A549 (cell line): ENCODE results near the gene PTPRN2. TPM values are rescaled to one million over a fixed set of nuclear protein-coding genes. Genes with fewer than 3 reads are reported as not detected.

ENCODE experiments used
- ATAC-seq, 2 experiments: fragments of 200-7000 bp in 1 of 2; fragments of >200 bp in 1 of 2; cut with Nextera tagmentation in 1 of 2; cut with Tn5 transposase in 1 of 2; 3 replicates each; pipeline versions ENCODE4 v1.8.0 to v1.9.1; 2018 to 2020; ENCODE audit warnings: mild to moderate bottlenecking in 1 of 2, moderate library complexity in 1 of 2
- CTCF ChIA-PET: fragments of 300-600 bp; sonication (Branson Sonifier 250); formaldehyde crosslinking; extraction: SDS; loops from one replicate; lab custom pipeline; 2021; ENCODE audit warnings: antibody characterized with exemption, inconsistent platforms; lab: Yijun Ruan, JAX
- POLR2A ChIA-PET: fragments of 350-600 bp; formaldehyde crosslinking; extraction: SDS; loops from one replicate; lab custom pipeline; 2021; ENCODE audit warnings: antibody characterized with exemption, inconsistent platforms; lab: Yijun Ruan, JAX
- DNase-seq, 2 experiments: peaks; one replicate each; pipeline versions ENCODE4 v3.0.0 to v3.0.0-alpha.2; 2011 to 2016; ENCODE audit warnings: low read depth in 1 of 2, low spot score in 1 of 2
- FAIRE-seq: peaks from 2 replicates; lab custom pipeline; 2011; peaks lifted over from hg19 to GRCh38; lab: Jason Lieb, UNC
- H3K27ac ChIP-seq, 2 experiments: fragments of >200 bp; sonication (Bioruptor Twin); formaldehyde crosslinking; 3 replicates each; pipeline ENCODE4 v1.5.1; 2016 to 2017
- H3K4me1 ChIP-seq: fragments of >200 bp; sonication (Bioruptor Twin); formaldehyde crosslinking; 3 replicates; pipeline ENCODE4 v1.6.1; 2016
- H3K4me2 ChIP-seq: fragments of >200 bp; sonication (Bioruptor Twin); formaldehyde crosslinking; 3 replicates; pipeline ENCODE4 v1.6.1; 2016
- H3K4me3 ChIP-seq: fragments of >200 bp; sonication (Bioruptor Twin); formaldehyde crosslinking; 3 replicates; pipeline ENCODE4 v1.5.1; 2016
- H3K9me3 ChIP-seq: fragments of >200 bp; sonication (Bioruptor Twin); formaldehyde crosslinking; 3 replicates; pipeline ENCODE4 v1.6.1; 2016
- BHLHE40 ChIP-seq: IDR thresholded peaks from 2 replicates; pipeline ENCODE4 v1.6.1; 2012; ENCODE audit warnings: low read depth, low read length, inconsistent platforms
- CBX2 ChIP-seq: fragments of 200-600 bp; sonication (generic); IDR thresholded peaks from 2 replicates; pipeline ENCODE4 v1.6.1; 2016; ENCODE audit warnings: low read depth, mild to moderate bottlenecking, borderline replicate concordance
- CEBPB ChIP-seq, 2 experiments: fragments of >200 bp in 1 of 2; sonication (Bioruptor Twin) in 1 of 2; formaldehyde crosslinking in 1 of 2; IDR thresholded peaks; 2 replicates each; pipeline ENCODE4 v1.6.1; 2012 to 2016
- ESRRA ChIP-seq: fragments of 150-350 bp; IDR thresholded peaks from 2 replicates; pipeline ENCODE4 v1.6.1; 2014; ENCODE audit warnings: mild to moderate bottlenecking, low read length, borderline replicate concordance
- FOSB ChIP-seq: fragments of 250-450 bp; sonication (Bioruptor Pico); IDR thresholded peaks from 2 replicates; pipeline ENCODE4 v1.5.0; 2020; ENCODE audit warnings: mild to moderate bottlenecking, moderate library complexity
- FOSL2 ChIP-seq, 2 experiments: fragments of 450-650 bp in 1 of 2; fragments of >200 bp in 1 of 2; sonication (Bioruptor Twin) in 1 of 2; formaldehyde crosslinking; IDR thresholded peaks; 2 replicates each; pipeline versions ENCODE4 v1.5.0 to v1.6.1; 2016 to 2020; ENCODE audit warnings: mild to moderate bottlenecking in 1 of 2, moderate library complexity in 1 of 2
- GATA3 ChIP-seq: IDR thresholded peaks from 2 replicates; pipeline ENCODE4 v1.6.1; 2012; ENCODE audit warnings: borderline replicate concordance
- HEYL ChIP-seq: fragments of 250-450 bp; sonication (Bioruptor Pico); IDR thresholded peaks from 2 replicates; pipeline ENCODE4 v1.8.0; 2021; ENCODE audit warnings: mild to moderate bottlenecking, moderate library complexity
- HOXA7 ChIP-seq: fragments of 250-450 bp; sonication (Bioruptor Pico); IDR thresholded peaks from 2 replicates; pipeline ENCODE4 v1.5.0; 2020; ENCODE audit warnings: mild to moderate bottlenecking, moderate library complexity
- HOXB5 ChIP-seq: fragments of 250-450 bp; sonication (Bioruptor Pico); IDR thresholded peaks from 2 replicates; pipeline ENCODE4 v1.5.0; 2020; ENCODE audit warnings: mild to moderate bottlenecking, moderate library complexity
- KDM1A ChIP-seq: fragments of 200-600 bp; sonication (generic); IDR thresholded peaks from 2 replicates; pipeline ENCODE4 v1.6.1; 2016; ENCODE audit warnings: low read depth, mild to moderate bottlenecking
- MAFK ChIP-seq: fragments of 450-650 bp; IDR thresholded peaks from 2 replicates; pipeline ENCODE4 v1.6.1; 2014; ENCODE audit not compliant: partially characterized antibody
- NR3C1 ChIP-seq: fragments of >200 bp; sonication (Bioruptor Twin); formaldehyde crosslinking; IDR thresholded peaks from 3 replicates; pipeline ENCODE4 v1.6.1; 2017
- PHF8 ChIP-seq: fragments of 200-600 bp; sonication (generic); IDR thresholded peaks from 2 replicates; pipeline ENCODE4 v1.6.1; 2016; ENCODE audit warnings: low read depth, mild to moderate bottlenecking, antibody characterized with exemption, moderate library complexity, borderline replicate concordance
- POLR2A ChIP-seq: IDR thresholded peaks from 2 replicates; pipeline ENCODE4 v1.6.1; 2012; ENCODE audit warnings: mild to moderate bottlenecking, low read length
- RAD21 ChIP-seq, 2 experiments: fragments of >200 bp in 1 of 2; sonication (Bioruptor Twin) in 1 of 2; formaldehyde crosslinking in 1 of 2; IDR thresholded peaks in 1 of 2; conservative IDR thresholded peaks in 1 of 2; 2 replicates in 1 of 2; 3 replicates in 1 of 2; pipeline ENCODE4 v1.6.1; 2012 to 2018; ENCODE audit warnings: inconsistent platforms in 1 of 2
- RARB ChIP-seq: fragments of 250-450 bp; sonication (Bioruptor Pico); IDR thresholded peaks from 2 replicates; pipeline ENCODE4 v1.8.0; 2021; ENCODE audit warnings: mild to moderate bottlenecking, moderate library complexity
- RFX5 ChIP-seq: fragments of 450-650 bp; IDR thresholded peaks from 2 replicates; pipeline ENCODE4 v1.7.1; 2014; ENCODE audit warnings: antibody characterized with exemption, mild to moderate bottlenecking, moderate library complexity
- TP53 ChIP-seq: fragments of 250-450 bp; sonication (Bioruptor Pico); IDR thresholded peaks from 2 replicates; pipeline ENCODE4 v1.5.0; 2021; ENCODE audit warnings: mild to moderate bottlenecking, moderate library complexity
- ZFP36 ChIP-seq: fragments of 450-650 bp; IDR thresholded peaks from 2 replicates; pipeline ENCODE4 v1.6.1; 2014; ENCODE audit warnings: borderline replicate concordance; ENCODE audit not compliant: partially characterized antibody
- ZNF302 ChIP-seq: fragments of 250-450 bp; sonication (Bioruptor Pico); IDR thresholded peaks from 2 replicates; pipeline ENCODE4 v1.9.0; 2021; ENCODE audit warnings: inconsistent platforms, mild to moderate bottlenecking, moderate library complexity
- WGBS: methylation state at CpG from one replicate; pipeline ENCODE4 v1.1.6; 2017; ENCODE audit errors: missing lambda C conversion rate; 5-methylcytosine and 5-hydroxymethylcytosine counted together
- polyA plus RNA-seq, 4 experiments: library from polyadenylated mRNA; depleted of rRNA in 3 of 4; stranded (reverse); fragments of >200 nt; fragmentation: RNase III in 1 of 4; extraction: RNeasy Plus Mini Kit Qiagen cat#74134 plus additional on column Dnase treatment in 1 of 4; gene quantifications; 2 replicates in 3 of 4; 3 replicates in 1 of 4; pipeline ENCODE4 v1.2.3, GENCODE V29; 2011 to 2017
- TF ChIP-seq, protein P1 (sequence below): fragments of 150-350 bp; IDR thresholded peaks from 2 replicates; pipeline ENCODE4 v1.6.1; 2014; ENCODE audit warnings: low read depth, mild to moderate bottlenecking, low read length
- TF ChIP-seq, protein P2 (sequence below): fragments of 200-600 bp; sonication (generic); IDR thresholded peaks from 2 replicates; pipeline ENCODE4 v1.6.1; 2016; ENCODE audit warnings: antibody characterized with exemption, mild to moderate bottlenecking, moderate library complexity
- TF ChIP-seq, protein P3 (sequence below): fragments of >200 bp; sonication (Bioruptor Twin); formaldehyde crosslinking; IDR thresholded peaks from 3 replicates; pipeline ENCODE4 v1.5.1; 2016
- TF ChIP-seq, protein P4 (sequence below): fragments of 250-450 bp; sonication (Bioruptor Pico); IDR thresholded peaks from 2 replicates; pipeline ENCODE4 v1.5.0; 2020; ENCODE audit warnings: low read depth, mild to moderate bottlenecking, moderate library complexity

The PTPRN2 gene
- polyA plus RNA-seq, 2 of the 4 experiments (the other 2 are of a cell fraction): 0.41 to 1.2 TPM

DNA sequence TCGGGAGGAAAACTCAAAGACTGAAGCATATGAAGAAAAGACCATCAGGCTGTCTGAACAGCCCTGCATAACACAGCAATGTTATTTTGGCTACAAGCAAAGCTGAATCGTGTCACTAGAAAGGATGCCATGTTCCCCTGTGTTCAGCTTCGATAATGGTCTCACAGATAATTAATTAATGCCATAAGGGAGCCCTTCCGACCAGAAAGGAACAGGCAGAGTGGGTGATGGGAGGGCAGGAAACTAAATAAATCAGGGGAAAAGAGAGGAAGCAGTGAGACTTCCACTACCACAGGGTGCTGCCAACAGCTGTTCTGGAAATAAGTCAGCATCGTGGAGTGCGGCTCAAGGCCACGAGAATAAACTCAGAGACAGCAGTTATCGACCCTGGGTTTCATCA, 3.2 kb downstream of the PTPRN2 start (continued):
- TF ChIP-seq, protein P1, sequence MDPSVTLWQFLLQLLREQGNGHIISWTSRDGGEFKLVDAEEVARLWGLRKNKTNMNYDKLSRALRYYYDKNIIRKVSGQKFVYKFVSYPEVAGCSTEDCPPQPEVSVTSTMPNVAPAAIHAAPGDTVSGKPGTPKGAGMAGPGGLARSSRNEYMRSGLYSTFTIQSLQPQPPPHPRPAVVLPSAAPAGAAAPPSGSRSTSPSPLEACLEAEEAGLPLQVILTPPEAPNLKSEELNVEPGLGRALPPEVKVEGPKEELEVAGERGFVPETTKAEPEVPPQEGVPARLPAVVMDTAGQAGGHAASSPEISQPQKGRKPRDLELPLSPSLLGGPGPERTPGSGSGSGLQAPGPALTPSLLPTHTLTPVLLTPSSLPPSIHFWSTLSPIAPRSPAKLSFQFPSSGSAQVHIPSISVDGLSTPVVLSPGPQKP: no peak
- TF ChIP-seq, all 56 proteins: peak for 0

DNA sequence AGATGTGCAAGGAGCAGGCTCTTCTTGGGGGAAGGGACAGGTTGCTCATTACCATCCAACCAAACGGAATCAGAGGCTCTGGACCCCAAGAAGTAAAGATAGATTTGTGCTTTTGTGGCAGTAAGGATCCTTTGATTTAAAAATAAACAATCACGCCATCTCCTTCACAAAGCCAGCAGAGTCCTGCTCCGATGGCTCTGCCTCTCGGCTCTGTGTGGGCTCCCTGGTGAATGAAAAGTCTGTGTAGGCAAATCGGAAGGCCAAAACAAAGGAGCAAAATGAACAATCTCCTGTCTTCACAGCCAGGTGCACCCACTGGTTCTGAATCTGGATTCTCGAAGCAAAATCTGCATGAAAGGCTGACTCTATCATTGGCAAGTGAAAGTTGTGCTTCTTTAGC, 3.8 kb downstream of the PTPRN2 start:
- POLR2A ChIA-PET: no interaction called here
- Histone ChIP-seq H3K4me2 (no peak overlapping the region), H3K4me1 (peaks cover 7% of the 10 kb centered on the region; the same call in 1 of the 3 replicates), H3K9me3 (peaks cover 31% of the 10 kb centered on the region), H3K4me3 (no peak overlapping the region), H3K27ac (no peak overlapping the region)
- TF ChIP-seq, protein P2, sequence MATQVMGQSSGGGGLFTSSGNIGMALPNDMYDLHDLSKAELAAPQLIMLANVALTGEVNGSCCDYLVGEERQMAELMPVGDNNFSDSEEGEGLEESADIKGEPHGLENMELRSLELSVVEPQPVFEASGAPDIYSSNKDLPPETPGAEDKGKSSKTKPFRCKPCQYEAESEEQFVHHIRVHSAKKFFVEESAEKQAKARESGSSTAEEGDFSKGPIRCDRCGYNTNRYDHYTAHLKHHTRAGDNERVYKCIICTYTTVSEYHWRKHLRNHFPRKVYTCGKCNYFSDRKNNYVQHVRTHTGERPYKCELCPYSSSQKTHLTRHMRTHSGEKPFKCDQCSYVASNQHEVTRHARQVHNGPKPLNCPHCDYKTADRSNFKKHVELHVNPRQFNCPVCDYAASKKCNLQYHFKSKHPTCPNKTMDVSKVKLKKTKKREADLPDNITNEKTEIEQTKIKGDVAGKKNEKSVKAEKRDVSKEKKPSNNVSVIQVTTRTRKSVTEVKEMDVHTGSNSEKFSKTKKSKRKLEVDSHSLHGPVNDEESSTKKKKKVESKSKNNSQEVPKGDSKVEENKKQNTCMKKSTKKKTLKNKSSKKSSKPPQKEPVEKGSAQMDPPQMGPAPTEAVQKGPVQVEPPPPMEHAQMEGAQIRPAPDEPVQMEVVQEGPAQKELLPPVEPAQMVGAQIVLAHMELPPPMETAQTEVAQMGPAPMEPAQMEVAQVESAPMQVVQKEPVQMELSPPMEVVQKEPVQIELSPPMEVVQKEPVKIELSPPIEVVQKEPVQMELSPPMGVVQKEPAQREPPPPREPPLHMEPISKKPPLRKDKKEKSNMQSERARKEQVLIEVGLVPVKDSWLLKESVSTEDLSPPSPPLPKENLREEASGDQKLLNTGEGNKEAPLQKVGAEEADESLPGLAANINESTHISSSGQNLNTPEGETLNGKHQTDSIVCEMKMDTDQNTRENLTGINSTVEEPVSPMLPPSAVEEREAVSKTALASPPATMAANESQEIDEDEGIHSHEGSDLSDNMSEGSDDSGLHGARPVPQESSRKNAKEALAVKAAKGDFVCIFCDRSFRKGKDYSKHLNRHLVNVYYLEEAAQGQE: no peak
- TF ChIP-seq HOXB5 (CRISPR knock-in tag) (no peak), RFX5 (no peak), BHLHE40 (no peak), ZFP36 (no peak), KDM1A (no peak), CEBPB (IDR thresholded peaks at IDR 0.05) (no peak), NR3C1 (no peak), GATA3 (no peak), PHF8 (no peak), TP53 (CRISPR knock-in tag) (no peak)
- FAIRE-seq (no peak), ATAC-seq (no peak), DNase-seq (no peak)
- 8% methylated on average over 6 of the region's 6 CpGs for WGBS
- CTCF ChIA-PET: no interaction called here

DNA sequence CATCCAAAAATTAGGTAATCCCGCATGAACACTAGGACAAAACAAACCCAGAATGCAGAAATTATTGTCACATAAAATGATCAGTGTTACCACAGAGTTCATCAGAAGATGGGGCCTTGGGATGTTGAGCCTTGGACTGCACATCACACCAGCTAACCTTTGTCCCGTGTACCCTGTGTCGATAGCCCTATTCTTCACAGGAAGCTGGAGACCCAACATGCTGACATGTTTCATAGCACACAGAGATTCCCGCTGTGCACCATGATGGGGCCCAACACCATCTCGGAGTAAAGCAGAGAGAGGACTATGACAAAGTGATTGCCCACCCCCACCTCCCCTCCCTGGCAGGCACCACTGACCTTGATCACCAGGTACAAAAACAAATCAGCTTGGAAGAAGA, 4.5 kb downstream of the PTPRN2 start:
- CTCF ChIA-PET: no interaction called here
- H3K27ac ChIP-seq: no peak overlapping the region

DNA sequence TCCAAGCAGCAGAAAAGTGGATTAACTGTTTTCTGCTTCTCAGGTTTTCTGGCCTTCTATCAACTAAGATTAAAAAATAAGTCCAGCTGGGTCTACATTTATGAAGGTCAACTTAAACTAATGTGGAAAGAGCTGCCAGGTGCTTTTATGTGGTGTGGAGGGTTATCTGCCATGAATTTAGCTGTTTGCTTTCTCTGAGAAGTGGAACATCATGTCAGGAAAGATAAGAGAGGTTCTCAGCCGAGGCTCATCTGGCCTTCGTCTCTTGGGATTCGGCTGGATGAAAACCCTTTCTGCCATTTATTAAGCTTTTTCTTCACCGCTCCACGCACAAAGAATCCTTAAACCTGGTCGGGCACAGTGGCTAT, 5.5 kb downstream of the PTPRN2 start:
- no peak for TF ChIP-seq NR3C1
- TF ChIP-seq RAD21 (conservative IDR thresholded peaks at IDR 0.05 in 1 of 2, IDR thresholded peaks at IDR 0.05 in 1 of 2): no peak
- TF ChIP-seq, protein P3, sequence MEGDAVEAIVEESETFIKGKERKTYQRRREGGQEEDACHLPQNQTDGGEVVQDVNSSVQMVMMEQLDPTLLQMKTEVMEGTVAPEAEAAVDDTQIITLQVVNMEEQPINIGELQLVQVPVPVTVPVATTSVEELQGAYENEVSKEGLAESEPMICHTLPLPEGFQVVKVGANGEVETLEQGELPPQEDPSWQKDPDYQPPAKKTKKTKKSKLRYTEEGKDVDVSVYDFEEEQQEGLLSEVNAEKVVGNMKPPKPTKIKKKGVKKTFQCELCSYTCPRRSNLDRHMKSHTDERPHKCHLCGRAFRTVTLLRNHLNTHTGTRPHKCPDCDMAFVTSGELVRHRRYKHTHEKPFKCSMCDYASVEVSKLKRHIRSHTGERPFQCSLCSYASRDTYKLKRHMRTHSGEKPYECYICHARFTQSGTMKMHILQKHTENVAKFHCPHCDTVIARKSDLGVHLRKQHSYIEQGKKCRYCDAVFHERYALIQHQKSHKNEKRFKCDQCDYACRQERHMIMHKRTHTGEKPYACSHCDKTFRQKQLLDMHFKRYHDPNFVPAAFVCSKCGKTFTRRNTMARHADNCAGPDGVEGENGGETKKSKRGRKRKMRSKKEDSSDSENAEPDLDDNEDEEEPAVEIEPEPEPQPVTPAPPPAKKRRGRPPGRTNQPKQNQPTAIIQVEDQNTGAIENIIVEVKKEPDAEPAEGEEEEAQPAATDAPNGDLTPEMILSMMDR: no peak
- TF ChIP-seq POLR2A: no peak
- no peak for TF ChIP-seq MAFK
- no peak for TF ChIP-seq RFX5
- TF ChIP-seq FOSL2 (IDR thresholded peaks at IDR 0.05): no peak
- no peak for TF ChIP-seq FOSL2 (CRISPR knock-in tag; IDR thresholded peaks at IDR 0.05)
- no peak for TF ChIP-seq HEYL
- TF ChIP-seq ZNF302 (CRISPR knock-in tag): no peak
- TF ChIP-seq CBX2: no peak
- H3K9me3 ChIP-seq: peaks cover 31% of the 10 kb centered on the region
- ChIA-PET POLR2A (interaction anchor here (0.7 kb wide), 1 partner anchor 981 kb away, joined by 3 read pairs; no protein-coding TSS in a partner anchor), CTCF (interaction anchor here (2.0 kb wide), 1 partner anchor 9 kb away, joined by 6 read pairs; no protein-coding TSS in a partner anchor)
- no peak overlapping the region for H3K4me2 ChIP-seq
- peaks cover 6% of the 10 kb centered on the region; the same call in 1 of the 3 replicates for H3K4me1 ChIP-seq
- no peak overlapping the region for H3K27ac ChIP-seq
- H3K4me3 ChIP-seq: no peak overlapping the region
- ATAC-seq: no peak
- 53% methylated on average over 6 of the region's 6 CpGs for WGBS
- no peak for DNase-seq
- FAIRE-seq: no peak

More for the DNA sequence above, 4.5 kb downstream of the PTPRN2 start:
- ATAC-seq: no peak
- FAIRE-seq: no peak
- POLR2A ChIA-PET: no interaction called here
- TF ChIP-seq MAFK (no peak), RARB (CRISPR knock-in tag) (no peak), HEYL (no peak), FOSB (CRISPR knock-in tag) (no peak), ESRRA (no peak), PHF8 (no peak), ZNF302 (CRISPR knock-in tag) (no peak), HOXA7 (CRISPR knock-in tag) (no peak)
- TF ChIP-seq, protein P4, sequence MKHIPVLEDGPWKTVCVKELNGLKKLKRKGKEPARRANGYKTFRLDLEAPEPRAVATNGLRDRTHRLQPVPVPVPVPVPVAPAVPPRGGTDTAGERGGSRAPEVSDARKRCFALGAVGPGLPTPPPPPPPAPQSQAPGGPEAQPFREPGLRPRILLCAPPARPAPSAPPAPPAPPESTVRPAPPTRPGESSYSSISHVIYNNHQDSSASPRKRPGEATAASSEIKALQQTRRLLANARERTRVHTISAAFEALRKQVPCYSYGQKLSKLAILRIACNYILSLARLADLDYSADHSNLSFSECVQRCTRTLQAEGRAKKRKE (CRISPR knock-in tag): no peak
- TF ChIP-seq, all 56 proteins: peak for 0
- WGBS: 41% methylated on average over 5 of the region's 5 CpGs
- no peak for DNase-seq
- peaks cover 7% of the 10 kb centered on the region; the same call in 1 of the 3 replicates for H3K4me1 ChIP-seq
- no peak overlapping the region for H3K4me2 ChIP-seq
- H3K4me3 ChIP-seq: no peak overlapping the region
- H3K9me3 ChIP-seq: peaks cover 31% of the 10 kb centered on the region
